ENCODE measurements around the gene CD99.
A peak's percentile ranks its signal among the peaks of the same experiment; 100 is the strongest.

Gene CD99

DNA sequence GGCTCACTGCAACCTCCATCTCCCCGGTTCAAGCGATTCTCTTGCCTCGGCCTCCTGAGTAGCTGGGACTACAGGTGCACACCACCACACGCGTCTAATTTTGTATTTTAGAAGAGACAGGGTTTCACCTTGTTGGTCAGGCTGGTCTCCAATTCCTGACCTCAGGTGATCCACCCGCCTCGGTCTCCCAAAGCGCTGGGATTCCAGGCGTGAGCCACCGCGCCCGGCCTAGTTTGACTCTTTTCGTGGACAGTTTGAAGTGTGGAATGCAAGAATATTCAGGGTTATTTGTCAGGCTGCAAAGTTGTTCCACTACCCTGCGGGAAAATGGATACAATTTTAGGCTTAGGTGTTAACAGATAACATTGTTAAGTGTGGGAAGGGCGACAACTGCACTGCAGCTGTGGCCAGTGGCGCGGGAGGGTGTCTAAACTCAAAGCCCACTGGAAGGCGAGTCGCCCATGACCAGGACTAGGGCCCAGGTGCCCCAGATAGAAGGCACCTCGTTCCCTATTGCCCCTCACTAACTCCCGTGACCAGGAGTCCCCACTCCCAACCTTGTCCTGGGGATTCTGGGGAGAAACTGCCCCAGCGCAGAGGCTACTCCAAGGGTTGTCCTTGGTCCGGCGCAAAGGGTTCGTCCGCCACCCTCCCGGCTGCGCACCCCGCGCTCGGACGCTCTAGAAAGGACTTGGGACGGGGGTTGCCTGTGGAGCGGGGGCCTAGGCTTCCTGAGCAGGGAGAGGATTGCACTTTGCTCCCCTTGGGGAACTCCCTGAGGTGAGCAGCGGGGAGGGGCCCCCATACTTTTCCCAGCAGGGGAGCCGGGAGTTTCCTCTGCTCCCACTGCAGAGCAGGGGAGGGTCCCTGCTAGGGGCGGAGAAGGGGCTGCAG, 1.1 kb upstream of the CD99 start:
- Histone ChIP-seq H3K4me1 (ENCODE audit: control insufficient read depth, insufficient read depth, low read length) (peaks cover 11% of the 10 kb centered on the region), H3K36me3 (ENCODE audit: control insufficient read depth, insufficient read depth, low read length) (no peaks in the 10 kb centered on the region), H3K4me3 (ENCODE audit: insufficient read depth, low read depth, low read length) (no peak overlapping the region), H3K27ac (ENCODE audit: insufficient read depth, low read depth, low read length, poor library complexity, severe bottlenecking) (no peak overlapping the region), H3K27me3 (ENCODE audit: control insufficient read depth, insufficient read depth, low read length, poor library complexity, severe bottlenecking) (peaks cover 29% of the 10 kb centered on the region), H3K9me3 (ENCODE audit: control insufficient read depth, low read length) (no peaks in the 10 kb centered on the region)
- 85 to 86% methylated on average over 37 of the region's 37 CpGs for whole genome bisulfite sequencing, 2 experiments

DNA sequence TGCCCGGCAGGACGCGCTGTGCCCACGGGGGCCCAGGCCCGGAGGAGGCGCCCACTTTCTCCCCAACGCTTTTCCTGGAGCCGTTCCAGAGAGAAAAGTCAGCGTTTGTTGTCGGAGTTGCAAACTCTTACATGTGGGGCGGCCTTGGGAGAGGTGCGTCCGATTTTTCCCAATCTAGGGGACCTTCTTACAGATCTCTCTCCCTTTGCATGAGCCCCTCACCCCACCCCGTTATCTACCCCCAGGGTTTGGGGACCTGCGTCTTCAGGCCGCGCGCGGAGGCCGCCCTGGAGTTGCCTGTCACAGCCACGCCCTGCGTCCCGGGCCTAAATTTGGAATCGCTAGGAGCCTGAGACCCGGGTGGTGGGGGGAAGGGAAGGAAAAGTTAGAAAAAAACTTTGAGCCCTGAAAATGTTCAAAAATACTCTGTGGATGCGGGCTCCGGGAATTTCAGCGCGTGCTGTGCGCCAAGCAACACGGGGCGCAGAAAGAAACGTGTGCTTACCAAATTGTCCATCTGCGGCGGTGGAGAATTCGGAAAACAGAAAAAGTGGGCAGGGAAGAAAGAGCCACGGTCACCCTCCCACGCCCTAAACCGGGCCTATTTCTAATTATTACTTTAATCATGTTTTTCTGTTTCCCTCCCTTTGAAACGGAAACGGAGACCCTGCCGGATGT, 587 bp downstream of the CD99 start:
- Histone ChIP-seq H3K36me3 (ENCODE audit: control insufficient read depth, insufficient read depth, low read length) (no peaks in the 10 kb centered on the region), H3K27me3 (ENCODE audit: control insufficient read depth, insufficient read depth, low read length, poor library complexity, severe bottlenecking) (peaks cover 29% of the 10 kb centered on the region), H3K4me1 (ENCODE audit: control insufficient read depth, insufficient read depth, low read length) (peaks cover 13% of the 10 kb centered on the region), H3K9me3 (ENCODE audit: control insufficient read depth, low read length) (no peaks in the 10 kb centered on the region), H3K4me3 (ENCODE audit: insufficient read depth, low read depth, low read length) (peak overlapping the region; percentile 70), H3K27ac (ENCODE audit: insufficient read depth, low read depth, low read length, poor library complexity, severe bottlenecking) (no peak overlapping the region)
- 2 to 3% methylated on average over 38 to 42 of the region's 42 CpGs for WGBS, 2 experiments

DNA sequence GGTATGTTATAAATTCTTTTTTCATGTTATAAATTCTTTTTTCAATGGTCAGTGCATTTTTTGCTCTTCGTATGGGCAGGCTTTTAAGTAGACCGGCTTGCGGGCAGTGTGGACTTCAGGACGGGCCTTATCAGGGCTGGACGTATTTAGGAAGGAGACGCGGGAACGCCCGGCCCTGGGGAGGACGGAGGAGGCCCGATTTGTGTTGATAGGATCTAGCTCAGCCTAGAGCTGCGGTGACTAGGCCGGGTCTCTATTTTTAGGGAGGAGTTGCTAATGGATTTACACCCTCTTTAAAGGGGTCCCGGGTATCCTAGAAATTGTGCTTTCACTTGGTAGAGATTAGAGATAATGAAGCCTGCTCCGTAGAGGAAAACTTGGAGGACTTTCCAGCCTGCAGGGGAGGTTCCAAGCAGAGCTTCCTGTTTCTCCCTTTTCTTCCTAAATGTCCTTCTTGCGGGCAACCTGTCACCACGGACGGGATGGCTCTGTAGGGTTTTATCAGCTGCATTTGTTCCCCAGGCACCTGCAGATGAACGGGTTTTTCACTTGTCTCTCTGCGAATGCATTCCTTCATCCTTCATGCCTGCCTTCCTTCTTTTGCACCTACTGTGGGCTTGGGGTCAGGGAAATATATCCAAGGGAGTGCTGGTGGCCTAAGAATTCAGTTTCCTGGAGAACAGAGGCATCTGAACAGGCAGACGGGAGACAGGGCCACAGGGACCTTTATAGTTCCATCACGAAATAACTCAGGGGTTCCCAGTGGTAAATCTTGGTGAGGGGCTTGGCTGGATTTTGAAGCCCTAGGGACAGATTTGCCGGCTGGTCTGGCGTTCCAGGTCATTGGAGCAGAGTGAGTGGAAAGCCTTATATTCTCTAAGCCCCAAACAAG, 1.4 kb downstream of the CD99 start:
- H3K9me3 ChIP-seq (ENCODE audit: control insufficient read depth, low read length): no peaks in the 10 kb centered on the region
- 22 to 24% methylated on average over 24 of the region's 24 CpGs for WGBS, 2 experiments
- H3K36me3 ChIP-seq (ENCODE audit: control insufficient read depth, insufficient read depth, low read length): no peaks in the 10 kb centered on the region
- H3K27ac ChIP-seq (ENCODE audit: insufficient read depth, low read depth, low read length, poor library complexity, severe bottlenecking): no peak overlapping the region
- peaks cover 16% of the 10 kb centered on the region for H3K4me1 ChIP-seq (ENCODE audit: control insufficient read depth, insufficient read depth, low read length)
- peaks cover 29% of the 10 kb centered on the region for H3K27me3 ChIP-seq (ENCODE audit: control insufficient read depth, insufficient read depth, low read length, poor library complexity, severe bottlenecking)
- H3K4me3 ChIP-seq (ENCODE audit: insufficient read depth, low read depth, low read length): peak overlapping the region; percentile 70

DNA sequence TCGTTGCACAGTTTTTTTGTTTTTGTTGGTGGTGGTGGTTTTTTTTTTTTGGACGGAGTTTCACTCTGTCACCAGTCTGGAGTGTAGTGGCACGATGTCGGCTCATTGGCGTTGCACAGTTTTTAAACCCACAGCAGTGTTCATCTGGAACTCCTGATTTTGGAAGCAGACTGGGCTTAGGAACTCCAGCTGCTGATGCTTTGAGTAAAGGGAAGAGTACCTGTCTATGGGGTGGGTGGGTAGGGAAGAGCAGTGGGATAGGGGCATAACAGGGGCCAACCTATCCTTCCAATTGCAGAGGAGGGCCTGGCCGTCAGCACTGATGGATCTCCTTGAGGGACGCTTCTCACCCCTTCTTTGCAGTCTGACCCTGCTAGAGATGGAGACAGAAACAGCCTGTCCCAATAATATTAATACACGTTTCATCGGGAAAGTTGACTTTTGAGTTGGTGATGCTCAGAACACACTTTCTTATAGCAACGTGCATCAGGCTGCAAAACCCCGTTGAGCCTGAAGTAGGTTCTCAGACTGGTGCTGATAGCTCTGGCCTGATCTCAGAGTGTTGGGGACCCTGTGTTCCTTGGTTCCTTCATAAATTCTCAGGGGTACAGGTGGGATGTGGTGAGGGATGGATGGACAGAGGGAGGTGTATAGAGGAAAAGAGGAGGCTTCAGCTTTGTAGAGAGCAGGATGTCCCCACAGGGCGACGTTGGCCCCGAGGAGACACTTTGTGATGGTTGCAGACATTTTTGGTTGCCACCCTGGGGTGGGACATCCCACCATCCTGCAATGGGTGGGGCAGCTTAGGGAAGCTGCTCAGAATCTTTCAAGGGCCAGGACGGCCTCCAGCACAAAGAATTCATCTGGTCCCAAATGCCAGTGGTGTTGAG, 2.3 kb downstream of the CD99 start:
- H3K36me3 ChIP-seq (ENCODE audit: control insufficient read depth, insufficient read depth, low read length): no peaks in the 10 kb centered on the region
- 91 to 94% methylated on average over 15 of the region's 15 CpGs for WGBS, 2 experiments
- peaks cover 29% of the 10 kb centered on the region for H3K27me3 ChIP-seq (ENCODE audit: control insufficient read depth, insufficient read depth, low read length, poor library complexity, severe bottlenecking)
- H3K9me3 ChIP-seq (ENCODE audit: control insufficient read depth, low read length): no peaks in the 10 kb centered on the region
- no peak overlapping the region for H3K4me3 ChIP-seq (ENCODE audit: insufficient read depth, low read depth, low read length)
- H3K4me1 ChIP-seq (ENCODE audit: control insufficient read depth, insufficient read depth, low read length): peaks cover 16% of the 10 kb centered on the region
- no peak overlapping the region for H3K27ac ChIP-seq (ENCODE audit: insufficient read depth, low read depth, low read length, poor library complexity, severe bottlenecking)

DNA sequence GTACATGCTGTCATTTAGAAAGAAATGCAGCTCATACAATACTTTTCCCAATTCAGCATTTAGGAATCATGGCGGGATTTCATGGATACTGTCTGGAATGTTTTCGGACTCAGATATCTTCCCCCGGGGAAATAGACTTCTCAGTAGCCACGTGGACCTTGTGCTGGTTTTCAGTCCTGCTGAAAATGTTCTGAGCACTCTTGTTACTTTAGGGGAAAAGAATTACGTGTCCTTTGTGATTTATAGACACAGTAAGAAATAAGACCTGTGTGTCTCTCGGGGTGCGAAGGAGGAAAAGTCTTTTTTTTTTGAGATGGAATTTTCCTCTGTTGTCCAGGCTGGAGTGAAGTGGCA, 3.8 kb downstream of the CD99 start:
- no peaks in the 10 kb centered on the region for H3K36me3 ChIP-seq (ENCODE audit: control insufficient read depth, insufficient read depth, low read length)
- 95 to 96% methylated on average over 7 of the region's 7 CpGs for WGBS, 2 experiments
- H3K4me1 ChIP-seq (ENCODE audit: control insufficient read depth, insufficient read depth, low read length): peaks cover 16% of the 10 kb centered on the region
- no peak overlapping the region for H3K27ac ChIP-seq (ENCODE audit: insufficient read depth, low read depth, low read length, poor library complexity, severe bottlenecking)
- no peaks in the 10 kb centered on the region for H3K9me3 ChIP-seq (ENCODE audit: control insufficient read depth, low read length)
- peaks cover 29% of the 10 kb centered on the region for H3K27me3 ChIP-seq (ENCODE audit: control insufficient read depth, insufficient read depth, low read length, poor library complexity, severe bottlenecking)
- no peak overlapping the region for H3K4me3 ChIP-seq (ENCODE audit: insufficient read depth, low read depth, low read length)

DNA sequence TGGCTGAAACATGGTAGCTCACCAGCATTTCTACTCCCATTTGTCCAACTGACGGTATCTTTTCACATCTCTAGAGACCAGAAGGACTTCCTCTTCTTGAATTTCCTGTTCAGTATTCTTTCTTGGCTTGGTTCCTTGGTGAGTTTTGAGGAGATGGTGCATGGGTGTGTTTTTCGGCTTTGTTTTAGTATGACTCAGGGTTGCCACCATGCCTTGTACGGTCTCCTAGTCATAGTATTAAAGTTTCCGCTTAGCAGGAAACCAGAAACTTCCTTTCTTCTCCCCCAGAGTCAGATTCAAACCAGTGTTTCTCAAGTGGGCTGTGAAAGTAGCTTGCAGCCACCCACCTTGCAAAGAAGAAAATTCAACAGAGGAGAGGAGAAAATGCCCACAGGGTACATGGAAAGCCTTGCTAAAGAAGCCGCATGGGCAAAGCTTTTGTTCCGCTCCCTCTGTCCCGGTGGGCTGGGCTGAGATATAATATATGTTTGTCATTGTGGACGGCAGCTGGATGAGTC, 5.7 kb downstream of the CD99 start:
- H3K36me3 ChIP-seq (ENCODE audit: control insufficient read depth, insufficient read depth, low read length): no peaks in the 10 kb centered on the region
- H3K4me1 ChIP-seq (ENCODE audit: control insufficient read depth, insufficient read depth, low read length): peaks cover 16% of the 10 kb centered on the region
- H3K27me3 ChIP-seq (ENCODE audit: control insufficient read depth, insufficient read depth, low read length, poor library complexity, severe bottlenecking): peaks cover 20% of the 10 kb centered on the region
- 90 to 93% methylated on average over 8 of the region's 8 CpGs for WGBS, 2 experiments
- H3K27ac ChIP-seq (ENCODE audit: insufficient read depth, low read depth, low read length, poor library complexity, severe bottlenecking): no peak overlapping the region
- H3K9me3 ChIP-seq (ENCODE audit: control insufficient read depth, low read length): no peaks in the 10 kb centered on the region
- H3K4me3 ChIP-seq (ENCODE audit: insufficient read depth, low read depth, low read length): no peak overlapping the region

DNA sequence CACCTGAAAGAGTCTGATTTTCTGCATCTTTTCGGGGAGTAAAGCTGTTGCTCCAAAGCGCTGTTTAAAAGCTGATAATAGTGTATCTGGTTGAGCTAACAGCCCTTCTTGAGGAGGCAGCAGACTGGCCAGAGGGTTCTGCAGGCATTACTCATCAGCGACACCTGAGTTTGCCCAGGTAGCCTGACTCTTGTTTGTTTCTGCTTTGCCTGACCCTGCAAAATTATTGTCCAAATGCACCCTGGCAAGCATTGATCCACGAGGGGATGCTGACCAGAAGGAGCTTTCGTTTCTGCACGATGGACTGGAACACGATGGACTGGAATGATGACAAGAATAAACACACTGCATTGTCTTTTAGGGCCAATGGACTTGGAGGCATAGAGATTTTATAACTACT, 6.2 kb downstream of the CD99 start:
- peaks cover 14% of the 10 kb centered on the region for H3K27me3 ChIP-seq (ENCODE audit: control insufficient read depth, insufficient read depth, low read length, poor library complexity, severe bottlenecking)
- H3K4me3 ChIP-seq (ENCODE audit: insufficient read depth, low read depth, low read length): no peak overlapping the region
- no peak overlapping the region for H3K27ac ChIP-seq (ENCODE audit: insufficient read depth, low read depth, low read length, poor library complexity, severe bottlenecking)
- H3K4me1 ChIP-seq (ENCODE audit: control insufficient read depth, insufficient read depth, low read length): peaks cover 16% of the 10 kb centered on the region
- H3K36me3 ChIP-seq (ENCODE audit: control insufficient read depth, insufficient read depth, low read length): no peaks in the 10 kb centered on the region
- WGBS, 2 experiments: 95 to 97% methylated on average over 7 of the region's 7 CpGs
- H3K9me3 ChIP-seq (ENCODE audit: control insufficient read depth, low read length): no peaks in the 10 kb centered on the region

DNA sequence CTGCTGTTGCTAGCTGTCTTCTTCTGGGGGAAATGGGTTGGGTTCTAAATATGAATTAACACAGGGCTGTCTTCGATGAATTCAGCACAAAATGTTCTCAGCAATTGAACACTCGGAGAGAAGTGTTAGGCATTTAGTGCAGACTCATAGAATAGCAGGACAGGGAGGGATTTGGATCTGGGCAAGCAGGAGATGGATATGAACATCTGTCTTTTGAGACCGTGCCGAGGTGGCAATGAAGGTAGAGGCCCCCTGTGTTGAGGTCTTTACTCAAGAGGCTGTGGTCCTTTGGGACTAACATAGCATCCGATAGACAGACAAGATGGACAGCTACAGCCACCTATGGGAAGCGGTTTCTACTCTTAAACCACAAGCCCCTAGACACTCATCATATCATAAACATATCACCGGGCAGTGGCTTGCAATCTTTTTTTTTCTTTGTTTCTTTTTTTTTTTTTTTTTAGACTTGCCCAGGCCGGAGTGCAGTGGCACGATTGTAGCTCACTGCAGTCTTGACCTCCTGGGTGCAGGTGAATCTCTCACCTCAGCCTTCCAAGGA, 6.7 kb downstream of the CD99 start:
- H3K9me3 ChIP-seq (ENCODE audit: control insufficient read depth, low read length): no peaks in the 10 kb centered on the region

DNA sequence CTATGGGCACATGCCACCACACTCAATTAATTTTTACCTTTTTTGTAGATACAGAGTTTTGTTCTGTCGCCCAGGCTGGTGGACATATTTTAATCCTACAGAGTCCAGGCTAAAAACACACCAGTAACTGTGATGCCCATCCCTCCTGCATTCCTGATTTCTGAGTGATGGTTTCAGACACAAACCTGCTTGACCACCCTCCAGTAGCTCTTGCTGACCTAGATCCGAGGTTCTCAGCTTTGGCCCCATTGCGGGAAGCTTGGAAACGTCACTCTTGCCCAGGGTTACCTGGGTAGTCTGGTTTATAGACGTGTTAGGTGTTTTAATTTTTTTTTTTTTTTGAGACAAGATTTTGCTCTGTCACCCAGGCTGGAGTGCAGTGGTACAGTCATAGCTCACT, 7.5 kb downstream of the CD99 start:
- no peak overlapping the region for H3K4me3 ChIP-seq (ENCODE audit: insufficient read depth, low read depth, low read length)
- H3K27me3 ChIP-seq (ENCODE audit: control insufficient read depth, insufficient read depth, low read length, poor library complexity, severe bottlenecking): peaks cover 6% of the 10 kb centered on the region
- no peak overlapping the region for H3K27ac ChIP-seq (ENCODE audit: insufficient read depth, low read depth, low read length, poor library complexity, severe bottlenecking)
- peaks cover 14% of the 10 kb centered on the region for H3K4me1 ChIP-seq (ENCODE audit: control insufficient read depth, insufficient read depth, low read length)
- H3K36me3 ChIP-seq (ENCODE audit: control insufficient read depth, insufficient read depth, low read length): no peaks in the 10 kb centered on the region
- 94 to 95% methylated on average over 5 of the region's 5 CpGs for WGBS, 2 experiments
- no peaks in the 10 kb centered on the region for H3K9me3 ChIP-seq (ENCODE audit: control insufficient read depth, low read length)

More for the DNA sequence above, 6.7 kb downstream of the CD99 start:
- H3K36me3 ChIP-seq (ENCODE audit: control insufficient read depth, insufficient read depth, low read length): no peaks in the 10 kb centered on the region
- H3K27ac ChIP-seq (ENCODE audit: insufficient read depth, low read depth, low read length, poor library complexity, severe bottlenecking): no peak overlapping the region
- peaks cover 9% of the 10 kb centered on the region for H3K27me3 ChIP-seq (ENCODE audit: control insufficient read depth, insufficient read depth, low read length, poor library complexity, severe bottlenecking)
- H3K4me3 ChIP-seq (ENCODE audit: insufficient read depth, low read depth, low read length): no peak overlapping the region
- WGBS, 2 experiments: 94 to 95% methylated on average over 9 of the region's 9 CpGs
- peaks cover 16% of the 10 kb centered on the region for H3K4me1 ChIP-seq (ENCODE audit: control insufficient read depth, insufficient read depth, low read length)
